Measurements from ENCODE around the gene MRPS22. TPM values are rescaled to one million over a fixed set of nuclear protein-coding genes. Genes with fewer than 3 reads are reported as not detected.

MRPS22 gene
- total RNA-seq, 1 experiment from 2014 or later: 82.4 TPM

DNA sequence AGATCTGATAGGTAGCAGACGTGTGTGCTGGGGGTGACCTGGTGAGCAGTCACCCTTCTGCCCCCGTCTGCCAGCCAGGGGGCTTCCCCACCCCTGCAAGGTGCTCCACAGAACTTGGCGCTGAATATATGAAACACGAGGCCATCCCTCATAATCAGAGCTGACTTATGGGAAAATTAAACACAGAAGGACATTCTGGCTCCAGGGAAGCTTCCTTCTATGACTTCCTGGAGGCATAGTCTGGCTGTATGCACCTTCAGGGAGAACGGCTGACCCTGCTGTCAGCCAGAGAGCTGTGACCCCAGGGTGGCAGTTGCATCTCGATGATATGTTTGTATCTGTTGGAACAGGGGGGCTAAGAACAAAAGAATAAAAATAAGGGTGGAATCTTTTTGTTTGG is 26.6 kb upstream of the MRPS22 start:
- Mint-ChIP-seq H3K4me1 (ENCODE audit: low read depth, unreplicated experiment) (peaks cover 55% of the 10 kb centered on the region), H3K36me3 (ENCODE audit: insufficient read depth, unreplicated experiment) (no peaks in the 10 kb centered on the region), H3K4me3 (ENCODE audit: low read depth, unreplicated experiment) (no peak overlapping the region), H3K27me3 (ENCODE audit: unreplicated experiment) (no peaks in the 10 kb centered on the region), H3K27ac (ENCODE audit: unreplicated experiment) (no peak overlapping the region), H3K9me3 (ENCODE audit: low read depth, unreplicated experiment) (no peaks in the 10 kb centered on the region)
- no TSS peak for BruUV-seq (replicated peaks)
- intact Hi-C loops (cut with micrococcal nuclease; ENCODE audit: unreplicated experiment): no loop called here
- CTCF ChIA-PET: interaction anchor here (0.6 to 3.6 kb wide), 5 partner anchors 11 to 205 kb away, joined by 3 to 18 read pairs (median 15); no protein-coding TSS in a partner anchor
- DNase-seq: no peak
- TF ChIP-seq, protein P1, sequence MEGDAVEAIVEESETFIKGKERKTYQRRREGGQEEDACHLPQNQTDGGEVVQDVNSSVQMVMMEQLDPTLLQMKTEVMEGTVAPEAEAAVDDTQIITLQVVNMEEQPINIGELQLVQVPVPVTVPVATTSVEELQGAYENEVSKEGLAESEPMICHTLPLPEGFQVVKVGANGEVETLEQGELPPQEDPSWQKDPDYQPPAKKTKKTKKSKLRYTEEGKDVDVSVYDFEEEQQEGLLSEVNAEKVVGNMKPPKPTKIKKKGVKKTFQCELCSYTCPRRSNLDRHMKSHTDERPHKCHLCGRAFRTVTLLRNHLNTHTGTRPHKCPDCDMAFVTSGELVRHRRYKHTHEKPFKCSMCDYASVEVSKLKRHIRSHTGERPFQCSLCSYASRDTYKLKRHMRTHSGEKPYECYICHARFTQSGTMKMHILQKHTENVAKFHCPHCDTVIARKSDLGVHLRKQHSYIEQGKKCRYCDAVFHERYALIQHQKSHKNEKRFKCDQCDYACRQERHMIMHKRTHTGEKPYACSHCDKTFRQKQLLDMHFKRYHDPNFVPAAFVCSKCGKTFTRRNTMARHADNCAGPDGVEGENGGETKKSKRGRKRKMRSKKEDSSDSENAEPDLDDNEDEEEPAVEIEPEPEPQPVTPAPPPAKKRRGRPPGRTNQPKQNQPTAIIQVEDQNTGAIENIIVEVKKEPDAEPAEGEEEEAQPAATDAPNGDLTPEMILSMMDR (IDR thresholded peaks at IDR 0.05; ENCODE audit: unreplicated experiment): no peak

DNA sequence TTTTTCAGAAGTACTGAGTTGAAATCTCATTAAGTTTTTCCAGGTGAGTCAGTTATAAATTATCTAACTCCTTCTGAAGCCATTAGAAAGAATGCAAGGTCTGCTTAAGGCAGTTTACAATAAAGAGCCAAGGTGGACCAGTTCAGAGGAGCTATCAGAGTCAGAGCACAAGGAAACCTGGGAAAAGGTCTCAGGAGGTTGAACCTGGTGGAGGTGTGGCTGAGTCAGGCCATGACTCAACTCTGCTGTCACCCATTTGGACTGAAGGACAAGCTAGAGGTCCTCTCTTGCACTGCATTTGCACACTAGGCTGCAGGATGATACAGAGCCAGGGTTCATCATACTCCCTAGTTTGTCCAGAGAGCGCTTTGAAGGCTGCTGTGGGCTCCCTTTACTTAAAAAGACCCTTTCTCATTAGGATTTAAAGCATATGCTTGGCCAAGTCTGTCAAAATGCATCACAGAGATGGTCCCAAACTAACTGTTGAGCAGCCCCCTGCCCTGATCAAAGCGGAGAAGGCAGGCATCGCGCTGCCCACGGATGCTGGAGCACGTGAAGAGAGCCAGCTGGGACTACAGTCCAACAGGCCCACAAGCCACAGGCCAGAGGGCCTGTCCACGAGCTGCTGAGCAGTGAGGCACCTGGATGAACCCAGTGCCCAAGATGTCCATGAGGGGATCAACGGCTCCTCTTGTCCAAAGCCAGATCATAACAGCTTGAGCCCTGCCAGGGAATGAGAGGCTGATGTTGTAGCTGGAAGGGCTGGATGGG is 26.0 kb upstream of the MRPS22 start:
- no TSS peak for BruUV-seq (replicated peaks)
- intact Hi-C loops (cut with micrococcal nuclease; ENCODE audit: unreplicated experiment): no loop called here
- CTCF ChIA-PET: interaction anchor here (0.6 to 3.6 kb wide), 6 partner anchors 10 to 206 kb away, joined by 3 to 18 read pairs (median 10); no protein-coding TSS in a partner anchor
- Mint-ChIP-seq H3K4me3 (ENCODE audit: low read depth, unreplicated experiment) (no peak overlapping the region), H3K9me3 (ENCODE audit: low read depth, unreplicated experiment) (no peaks in the 10 kb centered on the region), H3K36me3 (ENCODE audit: insufficient read depth, unreplicated experiment) (no peaks in the 10 kb centered on the region), H3K27ac (ENCODE audit: unreplicated experiment) (no peak overlapping the region), H3K4me1 (ENCODE audit: low read depth, unreplicated experiment) (peaks cover 49% of the 10 kb centered on the region), H3K27me3 (ENCODE audit: unreplicated experiment) (no peaks in the 10 kb centered on the region)
- TF ChIP-seq, protein P1 (IDR thresholded peaks at IDR 0.05; ENCODE audit: unreplicated experiment): no peak
- peak; percentile 51 for DNase-seq

DNA sequence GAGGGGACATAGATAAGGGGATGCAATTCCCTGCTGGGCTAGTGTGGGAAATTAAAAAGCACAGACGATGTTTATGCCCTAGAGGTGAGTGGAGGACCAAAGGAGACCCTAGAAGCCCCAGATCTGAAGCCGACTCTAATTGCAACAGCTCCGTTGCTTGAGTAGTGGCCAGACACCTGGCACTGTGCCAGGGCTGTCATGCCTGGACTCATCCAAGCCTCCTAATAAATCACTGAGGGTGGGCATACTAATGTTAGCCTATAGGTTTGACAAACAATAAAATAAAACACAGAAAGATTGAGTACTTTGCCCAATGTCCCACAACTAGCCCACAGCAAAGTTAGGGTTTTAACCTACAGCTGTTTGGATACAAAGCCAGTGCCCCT is 25.4 kb upstream of the MRPS22 start:
- Mint-ChIP-seq H3K9me3 (ENCODE audit: low read depth, unreplicated experiment) (no peaks in the 10 kb centered on the region), H3K4me3 (ENCODE audit: low read depth, unreplicated experiment) (no peak overlapping the region), H3K4me1 (ENCODE audit: low read depth, unreplicated experiment) (peaks cover 43% of the 10 kb centered on the region), H3K27ac (ENCODE audit: unreplicated experiment) (peak overlapping the region; percentile 8), H3K36me3 (ENCODE audit: insufficient read depth, unreplicated experiment) (no peaks in the 10 kb centered on the region), H3K27me3 (ENCODE audit: unreplicated experiment) (no peaks in the 10 kb centered on the region)
- CTCF ChIA-PET: interaction anchor here (1.1 to 3.6 kb wide), 4 partner anchors 11 to 206 kb away, joined by 4 to 18 read pairs (median 15); no protein-coding TSS in a partner anchor
- no peak for DNase-seq
- BruUV-seq (replicated peaks): no TSS peak
- intact Hi-C loops (cut with micrococcal nuclease; ENCODE audit: unreplicated experiment): no loop called here
- TF ChIP-seq, protein P1 (IDR thresholded peaks at IDR 0.05; ENCODE audit: unreplicated experiment): no peak

DNA sequence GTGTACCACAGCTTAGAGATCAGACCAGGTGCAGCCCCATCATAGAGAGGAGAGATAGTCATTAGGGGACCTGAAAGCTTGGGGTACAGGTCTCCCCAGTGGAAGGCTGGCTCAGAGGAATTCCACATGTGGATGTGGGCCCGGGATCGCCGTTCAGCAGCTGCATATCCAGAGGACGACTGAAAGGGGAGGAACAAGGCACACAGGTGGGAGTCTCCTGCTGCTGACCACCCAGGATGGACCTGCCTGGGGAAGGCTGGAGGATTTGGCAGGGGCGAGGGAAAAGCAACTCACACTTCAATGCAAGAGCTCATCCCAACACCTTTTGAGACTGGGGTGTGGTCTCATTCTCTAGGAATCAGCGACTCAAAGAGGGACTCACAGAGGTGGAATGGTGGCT is 25.0 kb upstream of the MRPS22 start:
- no peak for DNase-seq
- H3K36me3 Mint-ChIP-seq (ENCODE audit: insufficient read depth, unreplicated experiment): no peaks in the 10 kb centered on the region
- no peak overlapping the region for H3K4me3 Mint-ChIP-seq (ENCODE audit: low read depth, unreplicated experiment)
- no peaks in the 10 kb centered on the region for H3K9me3 Mint-ChIP-seq (ENCODE audit: low read depth, unreplicated experiment)
- TF ChIP-seq, protein P1 (IDR thresholded peaks at IDR 0.05; ENCODE audit: unreplicated experiment): no peak
- H3K27ac Mint-ChIP-seq (ENCODE audit: unreplicated experiment): peak overlapping the region; percentile 8
- peaks cover 39% of the 10 kb centered on the region for H3K4me1 Mint-ChIP-seq (ENCODE audit: low read depth, unreplicated experiment)
- BruUV-seq (replicated peaks): no TSS peak
- CTCF ChIA-PET: interaction anchor here (1.1 to 3.6 kb wide), 5 partner anchors 10 to 383 kb away, joined by 4 to 18 read pairs (median 15); no protein-coding TSS in a partner anchor
- intact Hi-C loops (cut with micrococcal nuclease; ENCODE audit: unreplicated experiment): no loop called here
- H3K27me3 Mint-ChIP-seq (ENCODE audit: unreplicated experiment): no peaks in the 10 kb centered on the region

Data from Calu3 (cell line).